HepG2 (cell line): ENCODE data around the gene PPFIA4. TPM values are rescaled to one million over a fixed set of nuclear protein-coding genes. Genes with fewer than 3 reads are reported as not detected.

Source experiments
- AHR ChIP-seq: IDR thresholded peaks from 2 replicates; pipeline ENCODE4 v1.6.1; 2018; ENCODE audit warnings: missing genetic modification reagents, missing compliant biosample characterization
- ARNT2 ChIP-seq: sonication (generic); formaldehyde crosslinking; IDR thresholded peaks from 2 replicates; pipeline ENCODE4 v1.8.0; 2022; ENCODE audit warnings: mild to moderate bottlenecking, low read depth, missing genetic modification reagents, moderate library complexity
- ATF5 ChIP-seq: sonication (generic); formaldehyde crosslinking; IDR thresholded peaks from 2 replicates; pipeline ENCODE4 v1.4.0; 2020; ENCODE audit warnings: mild to moderate bottlenecking, low read depth, missing genetic modification reagents
- ATF7-NPFF ChIP-seq: sonication (generic); formaldehyde crosslinking; IDR thresholded peaks from 2 replicates; pipeline ENCODE4 v1.8.1; 2023; ENCODE audit warnings: mild to moderate bottlenecking, low read depth, missing genetic modification reagents, moderate library complexity
- EEA1 ChIP-seq: sonication (generic); formaldehyde crosslinking; IDR thresholded peaks from 2 replicates; pipeline ENCODE4 v1.5.1; 2020; ENCODE audit warnings: mild to moderate bottlenecking, missing genetic modification reagents, borderline replicate concordance
- HNF4A ChIP-seq: sonication (generic); formaldehyde crosslinking; IDR thresholded peaks from 2 replicates; pipeline ENCODE4 v1.4.0; 2020; ENCODE audit warnings: missing genetic modification reagents
- JARID2 ChIP-seq: sonication (generic); formaldehyde crosslinking; IDR thresholded peaks from 2 replicates; pipeline ENCODE4 v1.8.1; 2023; ENCODE audit warnings: missing genetic modification reagents, inconsistent platforms; ENCODE audit not compliant: insufficient replicate concordance
- LBX2 ChIP-seq: sonication (generic); formaldehyde crosslinking; IDR thresholded peaks from 2 replicates; pipeline ENCODE4 v1.5.0; 2020; ENCODE audit warnings: missing genetic modification reagents, mild to moderate bottlenecking, borderline replicate concordance
- NFAT5 ChIP-seq: sonication (generic); formaldehyde crosslinking; IDR thresholded peaks from 2 replicates; pipeline ENCODE4 v1.4.0; 2020; ENCODE audit warnings: missing genetic modification reagents
- PRMT3 ChIP-seq: sonication (generic); formaldehyde crosslinking; IDR thresholded peaks from 2 replicates; pipeline ENCODE4 v1.8.1; 2022; ENCODE audit warnings: low read depth, mild to moderate bottlenecking, moderate library complexity, missing genetic modification reagents, borderline replicate concordance
- SP140L ChIP-seq: sonication (generic); formaldehyde crosslinking; IDR thresholded peaks from 2 replicates; pipeline ENCODE4 v1.4.0; 2020; ENCODE audit warnings: missing genetic modification reagents, borderline replicate concordance
- ZEB1 ChIP-seq: IDR thresholded peaks from 2 replicates; pipeline ENCODE4 v1.6.1; 2012; ENCODE audit warnings: mild to moderate bottlenecking, low read depth, inconsistent platforms; ENCODE audit not compliant: insufficient replicate concordance
- ZNF10 ChIP-seq: sonication (generic); formaldehyde crosslinking; IDR thresholded peaks from 2 replicates; pipeline ENCODE4 v1.4.0; 2020; ENCODE audit warnings: mild to moderate bottlenecking, low read depth, missing genetic modification reagents, borderline replicate concordance
- ZNF232 ChIP-seq: sonication (generic); formaldehyde crosslinking; IDR thresholded peaks from 2 replicates; pipeline ENCODE4 v1.4.0; 2020; ENCODE audit warnings: missing genetic modification reagents, borderline replicate concordance
- ZNF512B ChIP-seq: sonication (generic); formaldehyde crosslinking; IDR thresholded peaks from 2 replicates; pipeline ENCODE4 v1.5.1; 2020; ENCODE audit warnings: missing genetic modification reagents, mild to moderate bottlenecking, borderline replicate concordance
- ZNF530 ChIP-seq: sonication (generic); formaldehyde crosslinking; IDR thresholded peaks from 2 replicates; pipeline ENCODE4 v1.5.0; 2020; ENCODE audit warnings: low read depth, mild to moderate bottlenecking, missing genetic modification reagents
- ZNF570 ChIP-seq: sonication (generic); formaldehyde crosslinking; IDR thresholded peaks from 2 replicates; pipeline ENCODE4 v1.4.0; 2020; ENCODE audit warnings: mild to moderate bottlenecking, missing genetic modification reagents, borderline replicate concordance
- ZNF615 ChIP-seq: sonication (generic); formaldehyde crosslinking; IDR thresholded peaks from 2 replicates; pipeline ENCODE4 v1.5.0; 2020; ENCODE audit warnings: mild to moderate bottlenecking, missing genetic modification reagents, borderline replicate concordance
- ZSCAN9 ChIP-seq: IDR thresholded peaks from 2 replicates; pipeline ENCODE4 v1.6.1; 2016; ENCODE audit warnings: borderline replicate concordance
- polyA plus RNA-seq, 8 experiments: library from polyadenylated mRNA; depleted of rRNA in 3 of 8; stranded (reverse) in 7 of 8; unstranded in 1 of 8; fragments of >200 nt; fragmentation: Illumina TruSeq in 4 of 8; extraction: Trizol in 4 of 8; gene quantifications; 2 replicates each; pipeline versions ENCODE4 v1.2.1 to v1.2.3, GENCODE V29; 2011 to 2016; ENCODE audit warnings: low read depth in 4 of 8, missing spikeins in 1 of 8, mixed read lengths in 1 of 8; ENCODE audit not compliant: insufficient read depth in 1 of 8
- total RNA-seq, 5 experiments: library from RNA; depleted of rRNA; stranded (reverse); fragments of >200 nt; fragmentation: Illumina TruSeq; extraction: Trizol; gene quantifications; 2 replicates each; pipeline ENCODE4 v1.2.3, GENCODE V29; 2016; ENCODE audit warnings: low read depth in 1 of 5

Gene PPFIA4
- total and polyA plus RNA-seq, 2 of the 13 experiments (the other 11 are each of a cell fraction or from before 2014, with no cell fraction given), result 6.4 TPM; not detected in 1

- no peak for TF ChIP-seq ATF5 (CRISPR knock-in tag)
- TF ChIP-seq ARNT2 (CRISPR knock-in tag), result peak; percentile 42; the same call in 1 of the 2 replicates
- TF ChIP-seq ZNF530 (CRISPR knock-in tag), result no peak
- no peak for TF ChIP-seq AHR (CRISPR knock-in tag)
- TF ChIP-seq NFAT5 (CRISPR knock-in tag), result 0 out of 2 replicates have a peak, but pooled peaks have one; percentile 18
- TF ChIP-seq ZNF10 (CRISPR knock-in tag), result no peak
- no peak for TF ChIP-seq PRMT3 (CRISPR knock-in tag)
- TF ChIP-seq ZEB1, result no peak
- no peak for TF ChIP-seq SP140L (CRISPR knock-in tag)
- TF ChIP-seq ZSCAN9 (CRISPR knock-in tag), result no peak
- no peak for TF ChIP-seq EEA1 (CRISPR knock-in tag)
- 0 out of 2 replicates have a peak, but pooled peaks have one; percentile 23 for TF ChIP-seq ATF7-NPFF (CRISPR knock-in tag)
- TF ChIP-seq ZNF615 (CRISPR knock-in tag), result no peak
- no peak for TF ChIP-seq HNF4A (CRISPR knock-in tag)
- TF ChIP-seq LBX2 (CRISPR knock-in tag), result no peak
- TF ChIP-seq JARID2 (CRISPR knock-in tag), result no peak
- TF ChIP-seq ZNF512B, result no peak
- TF ChIP-seq ZNF570, result no peak
- no peak for TF ChIP-seq ZNF232
Measured at GRCh38 chr1:203006948-203007871, 19.1 kb upstream of the PPFIA4 start, which contains the start of gene TMEM183A (continued).
